GM12873 (cell line): Measurements from ENCODE around the gene PRR9.

Experiments used
- TF ChIP-seq, protein P1 (sequence below): IDR thresholded peaks from 2 replicates; pipeline ENCODE4 v1.5.1; 2012; ENCODE audit warnings: low read depth, mild to moderate bottlenecking, moderate library complexity, low read length, control low read depth; ENCODE audit not compliant: insufficient read depth; ENCODE audit errors: missing control alignments

The PRR9 gene

DNA sequence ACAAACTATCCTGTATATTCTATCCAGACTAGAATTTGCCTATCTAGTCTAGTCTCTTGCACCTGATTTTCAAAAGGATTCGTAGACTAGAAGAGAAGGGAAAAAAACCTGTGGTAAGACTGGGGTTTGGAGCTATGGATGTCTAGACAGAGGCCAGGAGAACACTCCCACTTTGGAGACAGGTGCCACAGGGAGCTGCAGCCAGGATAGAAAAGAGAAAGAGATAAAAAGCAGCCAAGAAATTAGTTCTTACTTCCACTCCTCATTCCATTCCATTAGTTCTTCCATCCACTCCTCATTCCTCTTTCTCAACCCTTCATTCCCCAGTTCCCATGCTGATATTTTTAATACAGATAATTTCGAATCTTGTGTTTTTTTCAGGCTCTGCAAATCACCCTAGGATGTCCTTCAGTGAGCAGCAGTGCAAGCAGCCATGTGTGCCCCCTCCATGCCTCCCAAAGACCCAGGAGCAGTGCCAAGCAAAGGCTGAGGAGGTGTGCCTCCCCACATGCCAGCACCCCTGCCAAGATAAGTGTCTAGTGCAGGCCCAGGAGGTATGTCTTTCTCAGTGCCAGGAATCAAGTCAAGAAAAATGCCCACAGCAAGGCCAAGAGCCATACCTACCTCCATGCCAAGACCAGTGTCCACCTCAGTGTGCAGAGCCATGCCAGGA is 496 bp downstream of the PRR9 start:
- TF ChIP-seq, protein P1, sequence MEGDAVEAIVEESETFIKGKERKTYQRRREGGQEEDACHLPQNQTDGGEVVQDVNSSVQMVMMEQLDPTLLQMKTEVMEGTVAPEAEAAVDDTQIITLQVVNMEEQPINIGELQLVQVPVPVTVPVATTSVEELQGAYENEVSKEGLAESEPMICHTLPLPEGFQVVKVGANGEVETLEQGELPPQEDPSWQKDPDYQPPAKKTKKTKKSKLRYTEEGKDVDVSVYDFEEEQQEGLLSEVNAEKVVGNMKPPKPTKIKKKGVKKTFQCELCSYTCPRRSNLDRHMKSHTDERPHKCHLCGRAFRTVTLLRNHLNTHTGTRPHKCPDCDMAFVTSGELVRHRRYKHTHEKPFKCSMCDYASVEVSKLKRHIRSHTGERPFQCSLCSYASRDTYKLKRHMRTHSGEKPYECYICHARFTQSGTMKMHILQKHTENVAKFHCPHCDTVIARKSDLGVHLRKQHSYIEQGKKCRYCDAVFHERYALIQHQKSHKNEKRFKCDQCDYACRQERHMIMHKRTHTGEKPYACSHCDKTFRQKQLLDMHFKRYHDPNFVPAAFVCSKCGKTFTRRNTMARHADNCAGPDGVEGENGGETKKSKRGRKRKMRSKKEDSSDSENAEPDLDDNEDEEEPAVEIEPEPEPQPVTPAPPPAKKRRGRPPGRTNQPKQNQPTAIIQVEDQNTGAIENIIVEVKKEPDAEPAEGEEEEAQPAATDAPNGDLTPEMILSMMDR = no peak

DNA sequence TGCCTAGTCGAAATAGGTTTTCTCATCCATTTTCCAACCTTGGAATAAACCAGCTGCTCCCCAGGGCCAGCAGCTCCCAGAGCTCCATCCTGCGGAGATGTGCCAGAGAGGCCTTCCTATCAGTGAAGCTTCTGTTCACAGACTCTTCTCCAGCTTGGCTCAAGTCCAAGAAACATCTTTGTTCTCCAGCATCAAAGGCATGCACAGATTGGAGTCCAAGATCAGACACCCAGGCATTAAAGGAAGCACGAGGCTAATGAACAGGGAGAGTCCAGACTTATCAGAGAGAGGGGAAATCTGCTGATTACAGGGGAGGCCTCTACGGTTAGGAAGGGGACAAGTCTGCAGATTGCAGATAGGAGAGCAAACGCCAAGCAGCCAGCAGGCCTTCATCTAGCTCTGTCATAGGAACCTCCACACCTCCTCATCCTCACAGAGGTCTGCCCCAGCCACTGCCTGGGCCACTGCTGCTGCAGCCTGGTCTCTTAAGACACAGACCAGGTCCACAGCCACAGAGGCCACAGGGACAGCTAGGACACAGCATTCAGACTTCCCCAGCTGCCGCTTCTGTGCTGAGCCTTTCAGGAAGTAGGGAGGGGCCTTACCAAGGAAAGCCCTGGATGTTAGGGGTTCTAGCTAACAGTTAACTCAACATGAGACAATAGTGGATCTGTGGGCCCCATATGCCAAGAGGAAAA is 3.4 kb downstream of the PRR9 start:
- TF ChIP-seq, protein P1 = no peak

DNA sequence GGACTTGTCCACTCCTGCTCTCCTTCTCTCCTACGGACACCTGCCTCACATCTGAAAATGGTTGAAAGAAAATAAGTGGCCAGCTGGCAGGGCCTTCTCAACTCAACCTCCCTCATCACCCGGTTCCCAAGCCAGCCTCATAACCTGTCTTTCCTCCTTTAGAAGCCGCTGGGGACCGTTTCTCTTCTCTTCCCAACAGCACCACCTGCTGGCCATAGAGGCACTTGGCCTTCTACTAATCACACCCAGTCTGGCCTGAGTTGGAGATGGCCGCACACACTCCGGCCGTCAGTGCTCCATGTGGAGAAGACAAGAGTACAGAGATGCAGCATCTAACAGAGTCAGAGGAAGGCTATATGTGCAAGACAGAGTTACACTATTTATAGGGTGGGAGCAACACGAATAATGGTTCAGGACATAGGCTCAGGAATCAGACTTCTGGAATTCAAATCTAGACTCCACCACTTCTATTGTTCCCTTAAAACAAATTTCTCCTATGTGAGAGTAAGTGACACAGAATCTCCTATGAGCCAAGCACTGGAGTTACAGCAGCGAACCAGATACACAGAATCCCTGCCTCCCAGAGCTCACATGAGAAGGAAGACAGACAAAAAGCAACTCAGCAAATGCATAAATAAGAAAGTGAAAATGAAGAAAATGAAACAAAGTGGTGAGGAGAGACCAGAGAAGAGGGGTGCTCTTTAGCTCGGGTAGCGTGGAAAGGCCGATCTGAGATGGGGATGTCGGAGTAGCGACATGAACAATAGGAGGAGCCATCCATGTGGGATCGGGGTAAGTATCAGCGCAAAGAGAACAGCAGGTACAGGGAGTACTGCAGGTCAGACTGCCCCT is 5.9 kb downstream of the PRR9 start:
- TF ChIP-seq, protein P1 = peak; percentile 67

DNA sequence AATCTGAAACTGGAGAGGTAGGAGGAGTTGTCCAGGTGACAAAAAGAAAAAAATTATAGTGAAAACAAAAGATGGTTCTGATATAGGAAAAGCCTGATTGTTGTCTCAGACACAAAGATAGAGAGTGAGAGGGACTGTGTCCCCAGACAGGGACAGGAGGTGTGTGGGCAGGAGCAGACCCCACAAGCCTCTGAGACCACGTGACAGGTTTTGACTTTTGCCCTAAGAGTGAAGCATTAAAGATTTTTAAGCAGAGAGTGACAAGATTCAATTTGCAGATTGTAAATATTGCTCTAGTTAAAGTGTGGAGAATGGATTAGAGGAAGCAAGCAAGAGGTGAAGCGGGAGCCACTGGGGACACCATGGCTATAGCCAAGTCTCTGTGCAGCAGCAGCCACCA is 10.4 kb downstream of the PRR9 start:
- TF ChIP-seq, protein P1 = no peak

DNA sequence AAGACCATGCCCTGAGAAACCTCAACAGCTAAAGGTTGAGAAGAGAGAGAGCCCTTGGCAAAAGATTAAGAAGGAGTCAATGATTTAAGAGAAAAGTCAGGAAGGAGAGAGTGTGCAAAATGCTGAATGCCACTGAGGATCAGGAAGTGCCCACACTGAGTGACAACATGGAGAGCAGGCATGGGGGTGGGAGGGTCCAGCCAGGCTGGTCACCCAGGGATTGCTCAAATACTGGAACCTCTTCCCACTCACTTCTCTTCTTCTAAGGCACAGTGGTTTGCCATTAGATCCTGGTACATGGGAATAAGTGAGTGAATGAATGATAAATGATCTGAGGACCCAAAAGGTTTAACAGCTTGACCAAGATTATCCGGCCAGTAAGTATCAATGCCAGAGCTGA is 11.1 kb downstream of the PRR9 start:
- TF ChIP-seq, protein P1 = peak; percentile 1

DNA sequence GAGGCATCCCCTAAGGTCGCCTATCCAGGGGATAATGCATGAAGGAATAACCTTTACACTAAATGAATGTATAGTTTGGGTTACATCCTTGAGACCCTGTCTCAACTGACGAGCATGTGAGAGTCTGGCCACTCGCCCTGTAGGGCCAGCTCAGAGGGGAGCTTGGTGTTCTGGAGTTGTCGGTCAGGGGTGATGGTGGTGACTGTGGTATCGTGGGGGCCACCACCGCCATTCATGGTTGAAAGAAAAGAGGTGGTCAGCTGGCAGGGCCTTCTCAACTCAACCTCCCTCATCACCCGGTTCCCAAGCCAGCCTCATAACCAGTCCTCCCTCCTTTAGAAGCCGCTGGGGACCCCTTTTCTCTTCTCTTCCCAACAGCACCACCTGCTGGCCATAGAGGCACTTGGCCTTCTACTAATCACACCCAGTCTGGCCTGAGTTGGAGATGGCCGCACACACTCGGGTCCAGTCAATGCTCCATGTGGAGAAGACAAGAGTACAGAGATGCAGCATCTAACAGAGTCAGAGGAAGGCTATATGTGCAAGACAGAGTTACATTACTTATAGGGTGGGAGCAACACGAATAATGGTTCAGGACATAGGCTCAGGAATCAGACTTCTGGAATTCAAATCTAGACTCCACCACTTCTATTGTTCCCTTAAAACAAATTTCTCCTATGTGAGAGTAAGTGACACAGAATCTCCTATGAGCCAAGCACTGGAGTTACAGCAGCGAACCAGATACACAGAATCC is 11.9 kb downstream of the PRR9 start:
- TF ChIP-seq, protein P1 = peak; percentile 67

DNA sequence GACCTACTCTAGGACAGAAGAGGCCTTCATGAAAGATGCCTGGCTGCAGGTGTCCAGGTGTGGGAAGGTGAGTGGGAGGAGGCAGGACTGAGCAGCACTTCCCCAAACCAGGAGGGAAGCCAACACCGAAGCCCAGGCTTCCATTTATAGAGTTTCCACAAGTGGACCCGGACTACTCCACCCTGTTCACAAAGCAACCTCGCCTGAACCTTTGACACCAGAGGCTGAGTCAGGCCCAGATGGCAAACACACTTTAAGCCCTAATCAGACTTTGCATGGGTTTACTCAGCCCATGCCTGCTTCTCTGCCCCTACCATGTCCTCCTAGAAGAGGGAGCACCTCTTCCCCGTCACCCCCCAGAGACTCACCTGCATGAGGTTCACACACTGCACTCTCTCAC is 14.0 kb downstream of the PRR9 start:
- TF ChIP-seq, protein P1 = no peak
